K562 (cell line): Measurements from ENCODE around the gene SCN7A.

ENCODE experiments used
- C11orf30 ChIP-seq: fragments of 450-650 bp; IDR thresholded peaks from 2 replicates; pipeline ENCODE4 v1.6.1; 2016; ENCODE audit warnings: low read depth, mild to moderate bottlenecking
- CBX8 ChIP-seq: fragments of 200-600 bp; sonication (generic); IDR thresholded peaks from 2 replicates; pipeline ENCODE4 v1.6.1; 2012; ENCODE audit warnings: borderline replicate concordance, mixed run types, low read depth, mild to moderate bottlenecking, moderate library complexity, mixed read lengths, low read length, control low read depth, inconsistent platforms; ENCODE audit not compliant: poor library complexity, severe bottlenecking; ENCODE audit errors: extremely low read depth
- CREB1 ChIP-seq, 2 experiments: sonication (generic) in 1 of 2; formaldehyde crosslinking in 1 of 2; IDR thresholded peaks; 2 replicates each; pipeline versions ENCODE4 v1.6.1 to v1.8.0; 2012 to 2022; ENCODE audit warnings: inconsistent platforms in 1 of 2, mild to moderate bottlenecking in 1 of 2, missing genetic modification reagents in 1 of 2, moderate library complexity in 1 of 2
- CTCF ChIP-seq, 3 experiments: IDR thresholded peaks in 2 of 3; conservative IDR thresholded peaks in 1 of 3; 2 replicates each; pipeline ENCODE4 v1.5.1; 2011 to 2012; ENCODE audit warnings: low read length in 3 of 3, mild to moderate bottlenecking in 3 of 3, control low read depth in 2 of 3, improper control_type of control experiment in 1 of 3, inconsistent platforms in 1 of 3, low read depth in 1 of 3, mixed read lengths in 1 of 3, moderate library complexity in 1 of 3; ENCODE audit not compliant: insufficient read depth in 2 of 3
- EGR1 ChIP-seq: fragments of 450-650 bp; conservative IDR thresholded peaks from 2 replicates; pipeline ENCODE4 v1.6.1; 2017; ENCODE audit warnings: mild to moderate bottlenecking
- EP300 ChIP-seq: IDR thresholded peaks from 2 replicates; pipeline ENCODE4 v1.6.1; 2012; ENCODE audit warnings: low read length, improper control_type of control experiment
- MYC ChIP-seq, 2 experiments: fragments of 250-450 bp in 1 of 2; sonication (Bioruptor Pico) in 1 of 2; IDR thresholded peaks; 2 replicates each; pipeline versions ENCODE4 v1.5.1 to v1.6.1; 2012 to 2021; ENCODE audit warnings: low read depth in 2 of 2, borderline replicate concordance in 1 of 2, improper control_type of control experiment in 1 of 2, low read length in 1 of 2, mild to moderate bottlenecking in 1 of 2, moderate library complexity in 1 of 2
- NCOR1 ChIP-seq: fragments of 450-650 bp; IDR thresholded peaks from 2 replicates; pipeline ENCODE4 v1.6.1; 2016; ENCODE audit warnings: mild to moderate bottlenecking, moderate library complexity
- PTRF ChIP-seq: fragments of 450-650 bp; IDR thresholded peaks from 2 replicates; pipeline ENCODE4 v1.6.1; 2016; ENCODE audit warnings: mild to moderate bottlenecking, missing genetic modification characterization, missing compliant biosample characterization
- SMC3 ChIP-seq: conservative IDR thresholded peaks from 2 replicates; pipeline ENCODE4 v1.6.1; 2011; ENCODE audit warnings: low read depth, low read length, improper control_type of control experiment; ENCODE audit not compliant: insufficient read depth
- ZHX1 ChIP-seq: fragments of 150-350 bp; conservative IDR thresholded peaks from 2 replicates; pipeline ENCODE4 v1.6.1; 2014; ENCODE audit warnings: low read length
- ZNF3 ChIP-seq: fragments of 250-450 bp; sonication (Bioruptor Pico); IDR thresholded peaks from 2 replicates; pipeline ENCODE4 v1.5.0; 2021; ENCODE audit warnings: mild to moderate bottlenecking, moderate library complexity
- ZNF354B ChIP-seq: fragments of 250-450 bp; sonication (Bioruptor Pico); IDR thresholded peaks from 2 replicates; pipeline ENCODE4 v1.4.0; 2020

- TF ChIP-seq CREB1 (IDR thresholded peaks at IDR 0.05) (no peak), CREB1 (CRISPR knock-in tag; IDR thresholded peaks at IDR 0.05) (no peak), ZNF3 (CRISPR knock-in tag) (no peak), ZNF354B (no peak), ZHX1 (no peak), C11orf30 (peak; percentile 54), CTCF (IDR thresholded peaks at IDR 0.05 in 2 of 3, conservative IDR thresholded peaks at IDR 0.05 in 1 of 3; ENCODE audit: insufficient read depth in 2 of 3, low read depth in 1 of 3, low read length in 3 of 3) (no peak), PTRF (tag) (no peak), CBX8 (no peak), NCOR1 (no peak), EGR1 (no peak), SMC3 (no peak), MYC (IDR thresholded peaks at IDR 0.05; ENCODE audit: low read depth, low read length) (no peak), MYC (CRISPR knock-in tag; IDR thresholded peaks at IDR 0.05; ENCODE audit: borderline replicate concordance, low read depth) (no peak), EP300 (no peak)
Measured at GRCh38 chr2:166365239-166365638, 128.8 kb downstream of the SCN7A start.
